ENCODE measurements around the gene CENPA. TPM values are rescaled to one million over a fixed set of nuclear protein-coding genes. Genes with fewer than 3 reads are reported as not detected.
A peak's percentile ranks its signal among the peaks of the same experiment; 100 is the strongest.

Gene CENPA
- total and polyA plus RNA-seq, 2 of the 13 experiments (the other 11 are each of a cell fraction or from before 2014, with no cell fraction given), result 28.5 to 38.5 TPM

GRCh38 chr2:26785431-26786206, at the start of gene CENPA (continued):
- TF ChIP-seq AKAP8 (CRISPR knock-in tag; IDR thresholded peaks at IDR 0.05), result peak; percentile 73; the same call in 1 of the 2 replicates
- TF ChIP-seq FLYWCH1 (CRISPR knock-in tag; IDR thresholded peaks at IDR 0.05), result peak; percentile 96
- TF ChIP-seq GLMP (CRISPR knock-in tag; IDR thresholded peaks at IDR 0.05; ENCODE audit: borderline replicate concordance), result no peak
- TF ChIP-seq ZNF558 (CRISPR knock-in tag; IDR thresholded peaks at IDR 0.05; ENCODE audit: borderline replicate concordance), result peak; percentile 99; the same call in 1 of the 2 replicates
- TF ChIP-seq GATAD2A (CRISPR knock-in tag; IDR thresholded peaks at IDR 0.05), result peak; percentile 86
- no peak for TF ChIP-seq CCAR2 (optimal IDR thresholded peaks at IDR 0.05; ENCODE audit: low read depth, low read length)
- 0 out of 2 replicates have a peak, but pooled peaks have one; percentile 16 for TF ChIP-seq ZNF224 (CRISPR knock-in tag; IDR thresholded peaks at IDR 0.05)
- TF ChIP-seq TBX2 (CRISPR knock-in tag; IDR thresholded peaks at IDR 0.05; ENCODE audit: borderline replicate concordance), result peak; percentile 86
- peak; percentile 100 for TF ChIP-seq DNMT3B (CRISPR knock-in tag; conservative IDR thresholded peaks at IDR 0.05)
- TF ChIP-seq ZSCAN22 (CRISPR knock-in tag; IDR thresholded peaks at IDR 0.05), result 0 out of 2 replicates have a peak, but pooled peaks have one; percentile 37
- TF ChIP-seq ZNF841 (CRISPR knock-in tag; IDR thresholded peaks at IDR 0.05; ENCODE audit: borderline replicate concordance), result peak; percentile 97
- peak; percentile 90 for TF ChIP-seq TARDBP (CRISPR knock-in tag; IDR thresholded peaks at IDR 0.05)
- peak; percentile 76 for TF ChIP-seq FOXA3 (CRISPR knock-in tag; IDR thresholded peaks at IDR 0.05)
- TF ChIP-seq MED13 (CRISPR knock-in tag; IDR thresholded peaks at IDR 0.05), result peak; percentile 87
- no peak for TF ChIP-seq NFE2 (CRISPR knock-in tag; IDR thresholded peaks at IDR 0.05)
- peak; percentile 91 for TF ChIP-seq CREM (IDR thresholded peaks at IDR 0.05)
- TF ChIP-seq CREM (CRISPR knock-in tag; IDR thresholded peaks at IDR 0.05), result no peak
- TF ChIP-seq, protein P1, sequence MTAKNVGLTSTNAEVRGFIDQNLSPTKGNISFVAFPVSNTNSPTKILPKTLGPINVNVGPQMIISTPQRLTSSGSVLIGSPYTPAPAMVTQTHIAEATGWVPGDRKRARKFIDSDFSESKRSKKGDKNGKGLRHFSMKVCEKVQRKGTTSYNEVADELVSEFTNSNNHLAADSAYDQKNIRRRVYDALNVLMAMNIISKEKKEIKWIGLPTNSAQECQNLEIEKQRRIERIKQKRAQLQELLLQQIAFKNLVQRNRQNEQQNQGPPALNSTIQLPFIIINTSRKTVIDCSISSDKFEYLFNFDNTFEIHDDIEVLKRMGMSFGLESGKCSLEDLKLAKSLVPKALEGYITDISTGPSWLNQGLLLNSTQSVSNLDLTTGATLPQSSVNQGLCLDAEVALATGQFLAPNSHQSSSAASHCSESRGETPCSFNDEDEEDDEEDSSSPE (CRISPR knock-in tag; IDR thresholded peaks at IDR 0.05), result peak; percentile 100
- TF ChIP-seq GTF2F1 (IDR thresholded peaks at IDR 0.05; ENCODE audit: low read length), result no peak
- TF ChIP-seq HMGA1 (CRISPR knock-in tag; conservative IDR thresholded peaks at IDR 0.05), result no peak
- no peak for TF ChIP-seq NFE2L2 (IDR thresholded peaks at IDR 0.05; ENCODE audit: low read length)
- TF ChIP-seq, protein P2, sequence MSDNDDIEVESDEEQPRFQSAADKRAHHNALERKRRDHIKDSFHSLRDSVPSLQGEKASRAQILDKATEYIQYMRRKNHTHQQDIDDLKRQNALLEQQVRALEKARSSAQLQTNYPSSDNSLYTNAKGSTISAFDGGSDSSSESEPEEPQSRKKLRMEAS (IDR thresholded peaks at IDR 0.05), result peak; percentile 100
- TF ChIP-seq PAWR (CRISPR knock-in tag; IDR thresholded peaks at IDR 0.05; ENCODE audit: borderline replicate concordance), result 0 out of 2 replicates have a peak, but pooled peaks have one; percentile 84
- TF ChIP-seq, protein P3, sequence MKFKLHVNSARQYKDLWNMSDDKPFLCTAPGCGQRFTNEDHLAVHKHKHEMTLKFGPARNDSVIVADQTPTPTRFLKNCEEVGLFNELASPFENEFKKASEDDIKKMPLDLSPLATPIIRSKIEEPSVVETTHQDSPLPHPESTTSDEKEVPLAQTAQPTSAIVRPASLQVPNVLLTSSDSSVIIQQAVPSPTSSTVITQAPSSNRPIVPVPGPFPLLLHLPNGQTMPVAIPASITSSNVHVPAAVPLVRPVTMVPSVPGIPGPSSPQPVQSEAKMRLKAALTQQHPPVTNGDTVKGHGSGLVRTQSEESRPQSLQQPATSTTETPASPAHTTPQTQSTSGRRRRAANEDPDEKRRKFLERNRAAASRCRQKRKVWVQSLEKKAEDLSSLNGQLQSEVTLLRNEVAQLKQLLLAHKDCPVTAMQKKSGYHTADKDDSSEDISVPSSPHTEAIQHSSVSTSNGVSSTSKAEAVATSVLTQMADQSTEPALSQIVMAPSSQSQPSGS (CRISPR knock-in tag; IDR thresholded peaks at IDR 0.05), result peak; percentile 78
- peak; percentile 99 for TF ChIP-seq ZNF709 (CRISPR knock-in tag; IDR thresholded peaks at IDR 0.05)
- TF ChIP-seq, protein P4, sequence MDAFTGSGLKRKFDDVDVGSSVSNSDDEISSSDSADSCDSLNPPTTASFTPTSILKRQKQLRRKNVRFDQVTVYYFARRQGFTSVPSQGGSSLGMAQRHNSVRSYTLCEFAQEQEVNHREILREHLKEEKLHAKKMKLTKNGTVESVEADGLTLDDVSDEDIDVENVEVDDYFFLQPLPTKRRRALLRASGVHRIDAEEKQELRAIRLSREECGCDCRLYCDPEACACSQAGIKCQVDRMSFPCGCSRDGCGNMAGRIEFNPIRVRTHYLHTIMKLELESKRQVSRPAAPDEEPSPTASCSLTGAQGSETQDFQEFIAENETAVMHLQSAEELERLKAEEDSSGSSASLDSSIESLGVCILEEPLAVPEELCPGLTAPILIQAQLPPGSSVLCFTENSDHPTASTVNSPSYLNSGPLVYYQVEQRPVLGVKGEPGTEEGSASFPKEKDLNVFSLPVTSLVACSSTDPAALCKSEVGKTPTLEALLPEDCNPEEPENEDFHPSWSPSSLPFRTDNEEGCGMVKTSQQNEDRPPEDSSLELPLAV (CRISPR knock-in tag; conservative IDR thresholded peaks at IDR 0.05; ENCODE audit: low read depth), result peak; percentile 96; the same call in 1 of the 2 replicates
- TF ChIP-seq GTF3A (CRISPR knock-in tag; conservative IDR thresholded peaks at IDR 0.05), result 0 out of 2 replicates have a peak, but pooled peaks have one; percentile 82

All from HepG2 (cell line).